GM21423 (cell line): Measurements from ENCODE around the gene B4GALT2.

Experiments used
- ATAC-seq: cut with Tn5 transposase; IDR thresholded peaks from one replicate; pipeline ENCODE4 v1.9.1; 2021; ENCODE audit warnings: mild to moderate bottlenecking, moderate library complexity; ENCODE audit not compliant: unreplicated experiment

B4GALT2 gene

DNA sequence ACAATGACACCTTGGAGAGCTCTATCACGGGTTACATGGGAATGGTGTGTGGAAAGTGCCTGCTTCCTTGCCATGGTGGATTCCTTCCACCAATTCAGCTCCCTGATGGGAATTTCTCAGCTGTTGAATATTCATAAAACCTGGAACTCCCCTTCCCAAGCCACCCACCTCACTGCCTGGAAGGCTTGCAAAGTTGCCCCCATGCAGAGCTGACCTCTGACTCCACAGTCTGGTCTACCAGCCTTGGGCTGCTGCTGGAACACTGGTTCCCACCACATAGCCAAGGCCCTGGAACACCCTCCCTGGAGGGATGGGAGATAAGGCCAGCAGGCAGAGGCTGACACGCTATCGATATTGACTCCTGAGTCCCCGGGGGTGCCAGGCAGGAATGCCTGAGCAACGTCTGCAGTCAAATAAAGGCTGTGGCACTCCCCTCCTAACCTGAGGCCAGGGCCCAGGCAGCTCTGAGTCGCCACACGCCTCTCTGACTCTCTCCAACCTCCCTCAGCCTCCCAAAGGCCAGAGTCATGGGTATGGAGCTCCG, 21.2 kb downstream of the B4GALT2 start:
- no peak for ATAC-seq

DNA sequence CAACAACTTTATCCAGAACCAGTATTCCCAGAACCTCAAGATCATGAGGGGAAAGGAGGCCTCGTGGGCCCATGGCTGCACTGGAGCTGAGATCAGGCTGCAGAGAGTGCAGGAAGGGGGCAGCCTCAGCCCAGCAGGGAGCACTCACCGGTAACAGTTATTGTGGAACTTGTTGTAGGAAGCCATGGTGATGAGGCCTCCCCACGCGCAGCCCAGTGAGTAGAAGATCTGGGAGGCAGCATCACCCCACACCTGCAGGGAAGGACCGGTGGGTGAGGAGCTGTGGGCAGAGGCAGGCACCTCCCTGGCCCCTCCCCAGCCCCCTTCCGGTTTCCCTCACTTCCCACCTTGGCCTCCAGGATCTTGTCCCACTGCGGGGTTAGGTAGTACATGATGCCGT, 23.2 kb downstream of the B4GALT2 start:
- ATAC-seq, result no peak

- no peak for ATAC-seq
Measured at GRCh38 chr1:44002606-44003157, 23.7 kb downstream of the B4GALT2 start.

DNA sequence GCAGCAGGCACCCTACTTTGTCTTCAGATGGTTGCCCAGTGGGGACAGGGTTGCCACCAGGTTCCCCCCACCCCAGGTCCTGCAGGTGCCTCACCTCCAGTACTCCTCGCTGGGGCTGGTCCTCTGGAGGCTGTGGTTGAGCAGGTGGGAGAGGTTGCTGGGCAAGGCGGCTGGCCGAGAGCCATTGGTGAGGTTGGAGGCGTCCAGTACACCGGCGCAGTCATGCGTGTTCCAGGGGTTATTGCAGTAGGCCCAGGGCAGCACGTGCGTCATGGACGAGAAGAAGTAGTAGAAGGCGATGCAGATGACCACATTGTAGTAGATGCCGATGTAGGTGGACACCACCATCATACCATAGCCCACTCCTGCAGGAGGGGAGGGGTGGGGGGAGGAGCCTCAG, 29.2 kb downstream of the B4GALT2 start:
- no peak for ATAC-seq

DNA sequence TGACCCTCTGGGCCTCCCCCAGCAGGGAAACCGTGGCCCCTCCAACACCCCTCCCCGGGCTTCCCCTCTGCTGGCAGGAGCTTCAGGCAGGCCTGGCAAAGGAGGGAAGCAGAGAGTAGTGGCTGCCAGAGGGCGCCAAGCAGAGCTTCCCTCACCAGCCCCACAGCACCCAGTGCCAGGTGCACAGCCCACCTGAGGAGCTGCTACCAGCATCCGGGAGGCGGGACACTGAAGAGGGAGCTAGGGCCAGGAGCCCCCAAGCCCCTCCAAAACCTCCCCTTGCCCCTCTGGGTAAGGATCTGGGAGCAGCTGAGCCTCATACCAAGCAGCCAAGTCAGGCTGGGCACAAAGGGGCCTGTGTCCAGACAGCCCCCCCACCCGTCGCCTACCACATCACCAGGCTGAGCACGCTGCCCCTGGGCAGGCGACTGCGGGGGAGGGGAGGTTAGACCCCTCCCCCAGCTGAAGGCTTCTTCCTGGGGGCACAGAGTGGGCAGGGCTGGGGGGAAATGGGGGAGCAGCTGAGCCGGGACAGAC, 32.0 kb downstream of the B4GALT2 start:
- no peak for ATAC-seq

- no peak for ATAC-seq
Measured at GRCh38 chr1:44012404-44012803, 33.4 kb downstream of the B4GALT2 start.

DNA sequence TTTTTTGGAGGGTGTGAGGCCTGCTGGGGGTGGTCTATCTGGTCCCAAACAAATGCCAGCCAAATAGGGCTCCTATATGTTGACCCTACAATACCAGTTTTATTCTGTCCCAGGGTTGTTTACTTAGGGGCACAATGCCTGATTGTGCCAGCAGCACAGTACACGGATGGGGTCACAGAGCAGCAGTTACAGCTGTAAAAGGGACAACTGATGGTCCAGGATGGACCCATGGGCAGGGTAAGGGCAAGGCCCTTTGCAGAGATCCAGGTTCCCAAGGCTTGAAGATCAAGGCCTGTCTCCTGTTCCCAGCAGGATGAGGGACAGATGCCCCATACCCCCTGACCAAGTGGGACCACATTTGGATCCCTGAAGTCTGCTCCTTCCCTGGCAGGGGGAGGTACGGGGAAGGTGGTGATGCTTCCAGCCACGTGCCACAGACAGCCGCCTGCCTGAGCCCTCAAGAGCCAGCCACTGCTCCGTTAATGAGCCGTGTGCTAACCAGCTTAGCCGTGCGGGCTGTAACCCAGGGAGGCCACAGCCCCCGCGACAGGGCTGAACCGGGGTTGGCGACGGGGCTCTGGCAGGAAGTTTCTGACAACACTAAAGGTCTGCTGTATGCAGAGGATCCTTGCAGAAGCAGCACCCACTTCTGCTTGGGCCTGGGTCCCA, 34.1 kb downstream of the B4GALT2 start:
- no peak for ATAC-seq

GRCh38 chr1:44013949-44014348, 34.9 kb downstream of the B4GALT2 start:
- ATAC-seq, result no peak

DNA sequence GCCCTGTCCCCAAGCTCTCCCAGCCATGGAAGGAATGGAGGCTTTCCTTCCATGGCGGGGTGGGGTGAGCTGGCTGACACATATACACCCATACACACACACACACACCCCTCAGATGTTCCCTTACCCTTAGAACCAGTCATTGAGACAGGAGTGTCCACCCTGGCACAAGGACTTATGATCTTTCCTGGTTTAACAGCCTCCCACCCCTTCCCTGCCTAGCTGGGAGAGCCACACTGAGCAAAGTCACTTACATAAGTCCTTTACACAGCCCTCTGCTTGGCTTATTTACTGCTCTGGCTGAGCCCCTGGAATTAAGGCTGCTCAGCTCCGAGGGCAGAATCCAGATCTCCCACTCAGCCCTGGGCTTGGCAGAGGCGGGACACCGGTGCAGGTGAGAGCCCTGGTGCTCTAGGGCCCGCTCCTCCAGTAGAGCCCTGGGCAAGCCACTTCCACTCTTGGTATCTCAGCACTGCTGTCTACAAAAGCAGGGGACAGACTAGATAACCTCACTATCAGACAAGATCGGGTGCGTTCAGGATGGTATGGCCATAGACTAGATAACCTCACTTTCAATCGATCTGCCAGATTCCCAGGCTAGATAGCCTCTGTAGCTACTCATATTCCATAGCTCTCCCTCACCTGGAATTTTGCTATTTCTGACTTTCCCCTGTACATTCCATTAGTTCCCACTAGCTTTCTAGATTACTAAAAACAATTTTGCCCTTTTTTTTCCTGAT, 35.5 kb downstream of the B4GALT2 start:
- no peak for ATAC-seq

DNA sequence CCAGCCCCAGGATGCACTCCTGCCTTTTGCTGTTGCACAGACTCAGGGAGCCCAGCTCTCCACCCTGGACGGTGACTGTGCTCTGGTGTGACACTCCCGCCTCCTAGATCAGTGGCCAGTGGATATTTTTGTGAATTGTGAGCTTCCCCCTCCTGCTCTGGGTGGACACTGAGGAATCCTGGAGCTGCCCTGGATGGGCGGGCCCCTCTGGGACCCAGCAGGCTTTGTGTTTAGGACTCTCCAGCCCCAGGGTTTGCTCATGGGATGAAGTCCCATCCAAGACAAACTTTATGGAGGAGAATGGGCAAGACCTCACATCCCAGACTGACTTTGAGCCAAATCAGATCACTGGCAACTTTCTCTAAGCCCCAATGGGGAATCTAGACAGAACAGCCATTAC, 36.2 kb downstream of the B4GALT2 start:
- no peak for ATAC-seq

DNA sequence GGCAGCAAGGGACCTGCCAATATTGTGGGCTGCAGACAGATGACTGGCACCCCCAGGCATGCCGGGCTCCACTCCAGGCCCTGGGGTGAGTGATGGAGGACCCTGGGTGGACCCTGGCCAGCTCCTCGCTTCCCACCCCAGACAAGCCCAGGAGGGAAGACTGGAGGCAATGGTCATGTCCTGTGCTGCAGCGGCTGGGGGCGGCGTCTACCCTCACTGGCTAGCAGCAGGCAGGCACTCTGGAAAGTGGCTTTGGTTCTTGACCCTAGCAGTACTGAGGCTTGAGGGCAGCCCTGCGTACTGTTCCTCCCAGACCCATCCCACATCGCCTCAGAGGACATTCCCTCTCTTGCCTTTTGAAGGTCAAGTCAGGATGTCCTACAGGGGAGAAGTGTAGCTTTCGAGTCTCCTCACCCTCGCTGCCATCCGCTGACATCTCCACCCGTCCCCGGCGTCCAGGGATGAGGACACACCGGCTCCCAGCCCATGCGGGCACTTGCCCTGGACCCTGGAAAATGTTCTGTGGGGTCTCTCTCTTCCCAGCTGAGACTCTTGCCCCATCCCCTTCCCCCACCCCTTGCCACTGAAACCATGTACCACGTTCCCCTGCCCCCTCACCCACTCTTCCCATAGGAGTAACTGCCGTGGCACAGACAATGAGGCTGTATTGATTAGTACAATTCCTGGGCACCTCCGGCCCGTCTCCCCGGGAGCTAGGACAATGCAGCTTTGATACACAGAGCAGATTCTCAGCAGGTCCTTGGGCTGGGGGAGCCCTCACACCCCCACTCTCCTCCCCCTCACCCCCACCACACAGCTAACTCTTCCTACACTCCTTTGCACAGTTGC, 37.3 kb downstream of the B4GALT2 start:
- no peak for ATAC-seq

GRCh38 chr1:44016890-44017400, 37.9 kb downstream of the B4GALT2 start:
- ATAC-seq, result no peak

DNA sequence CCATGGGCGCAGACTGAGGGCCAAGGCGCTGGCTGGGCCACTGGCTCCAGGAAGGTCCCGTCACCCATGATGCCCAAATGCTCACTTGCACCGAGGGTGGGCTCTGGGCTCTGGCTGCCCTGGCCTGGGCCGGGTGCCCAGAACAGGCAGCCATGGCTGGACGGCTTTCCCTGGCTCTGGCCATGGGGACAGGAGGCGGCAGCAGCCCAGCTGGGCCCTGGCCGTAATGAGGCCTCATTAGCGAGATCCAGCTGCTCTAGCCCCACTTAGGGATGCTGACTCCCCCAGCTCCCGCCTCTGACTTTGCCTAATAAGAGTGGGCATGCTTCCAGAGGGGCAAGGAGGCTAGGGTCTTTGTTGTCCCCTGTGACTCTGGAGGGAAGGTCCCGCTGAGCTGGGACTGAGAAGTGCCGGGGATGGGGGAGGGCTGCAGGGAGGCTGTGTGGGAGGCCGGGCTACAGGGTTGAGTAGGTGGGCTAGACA, 40.5 kb downstream of the B4GALT2 start:
- ATAC-seq, result no peak

DNA sequence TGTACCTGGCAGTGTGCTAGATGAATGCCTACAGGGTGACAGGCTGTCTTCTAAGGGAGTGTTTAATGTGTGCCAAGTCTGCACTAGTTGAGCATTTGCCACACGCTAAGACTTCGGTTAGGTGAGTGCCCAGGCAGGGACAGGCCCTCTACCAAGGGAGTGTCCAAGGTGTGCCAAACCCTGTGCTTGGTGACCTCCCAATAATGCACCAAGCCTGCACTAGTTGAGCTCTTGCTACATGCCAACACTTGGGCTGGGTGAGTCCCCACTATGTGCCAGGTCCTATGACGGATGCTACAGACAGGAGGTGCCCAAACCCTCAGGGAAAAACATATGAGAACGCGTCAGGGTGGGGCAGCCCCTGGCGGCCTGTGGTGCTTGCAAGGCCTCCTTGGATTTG, 41.5 kb downstream of the B4GALT2 start:
- ATAC-seq, result no peak

DNA sequence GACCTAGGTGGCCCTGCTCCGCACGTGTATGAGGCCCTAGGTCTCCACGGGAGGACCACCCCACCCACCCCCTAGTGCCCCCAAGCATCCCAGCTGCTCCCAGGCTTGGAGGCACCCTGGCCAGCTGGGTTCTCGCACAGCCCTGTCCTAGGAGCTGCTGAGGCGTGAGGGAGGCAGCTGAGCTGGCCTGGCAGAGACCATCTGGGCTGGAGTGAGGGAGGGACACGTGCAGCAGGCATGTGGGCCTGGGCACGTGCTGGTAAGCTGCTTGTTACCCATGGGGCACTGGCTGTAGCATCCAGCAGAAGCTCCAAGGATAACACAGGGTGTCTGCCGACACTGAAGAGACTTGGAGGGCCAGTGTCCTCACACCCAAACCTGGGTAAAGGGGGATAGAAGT, 42.1 kb downstream of the B4GALT2 start:
- no peak for ATAC-seq

GRCh38 chr1:44021581-44022321, 42.7 kb downstream of the B4GALT2 start:
- no peak for ATAC-seq

DNA sequence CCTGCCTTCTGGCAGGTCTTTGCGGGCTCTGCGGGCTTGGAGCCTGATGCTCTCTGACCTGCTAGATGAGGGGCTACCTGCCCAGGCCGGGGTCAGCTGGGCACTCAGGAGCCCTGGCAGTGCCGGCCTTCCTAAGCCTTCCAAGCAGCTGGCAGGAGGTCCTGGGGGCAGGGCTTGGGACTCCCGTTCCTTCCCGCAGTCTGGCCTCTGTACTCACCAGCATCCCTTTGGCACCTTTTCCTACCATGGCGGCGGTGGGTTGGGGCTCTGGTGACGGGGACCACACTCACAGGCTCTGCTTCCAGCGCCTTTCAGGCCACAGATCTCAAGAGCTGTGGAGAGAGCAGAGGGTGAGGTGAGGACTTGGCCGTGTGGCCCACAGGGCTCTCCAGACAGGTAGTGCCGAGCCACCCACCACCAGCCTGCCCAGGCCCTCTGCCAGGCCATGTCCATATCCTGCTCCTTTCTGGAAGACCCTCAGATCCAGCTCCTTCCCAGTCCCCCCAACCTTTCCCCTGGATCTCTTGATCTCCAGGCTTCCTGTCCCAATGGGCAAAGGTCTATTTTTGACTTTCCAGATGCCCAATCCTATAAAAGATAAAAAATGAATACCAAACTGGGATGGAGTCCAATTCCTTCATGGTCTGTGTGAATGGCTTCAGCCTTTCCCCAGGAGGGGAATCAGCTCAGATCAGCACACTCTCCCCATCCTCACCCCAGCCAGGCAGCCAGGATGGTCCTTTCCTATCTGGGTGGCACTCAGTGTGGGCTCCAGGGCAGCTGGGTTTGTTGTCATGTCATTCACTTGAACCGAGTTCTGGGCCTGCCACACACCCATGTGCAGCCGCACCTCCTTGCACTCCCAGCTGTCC, 45.3 kb downstream of the B4GALT2 start:
- ATAC-seq, result no peak

GRCh38 chr1:44024903-44025525, 46.0 kb downstream of the B4GALT2 start:
- no peak for ATAC-seq
